DND-41 (cell line): Measurements from ENCODE around the gene MDH1B.

Source experiments
- CTCF ChIP-seq: IDR thresholded peaks from 2 replicates; pipeline ENCODE4 v1.5.1; 2012; ENCODE audit warnings: borderline replicate concordance, low read length, moderate library complexity, mild to moderate bottlenecking; ENCODE audit not compliant: poor library complexity, severe bottlenecking; ENCODE audit errors: extremely low read depth
- EZH2 ChIP-seq: IDR thresholded peaks from 3 replicates; pipeline ENCODE4 v1.6.1; 2012; ENCODE audit warnings: borderline replicate concordance, low read depth, mild to moderate bottlenecking, moderate library complexity, low read length, inconsistent platforms; ENCODE audit not compliant: severe bottlenecking

GRCh38 chr2:206716623-206717022 is 48.5 kb downstream of the MDH1B start:
- TF ChIP-seq CTCF (no peak), EZH2 (no peak)
